ENCODE results near the gene L3MBTL2.
"Not testable (repeated sequence)": the region's sequence is repeated elsewhere in the genome, so short reads cannot be mapped to it uniquely, and the experiment has no call there.

L3MBTL2 gene

GRCh38 chr22:41242396-41243117, 37.4 kb downstream of the L3MBTL2 start:
- no peak for DNase-seq

DNA sequence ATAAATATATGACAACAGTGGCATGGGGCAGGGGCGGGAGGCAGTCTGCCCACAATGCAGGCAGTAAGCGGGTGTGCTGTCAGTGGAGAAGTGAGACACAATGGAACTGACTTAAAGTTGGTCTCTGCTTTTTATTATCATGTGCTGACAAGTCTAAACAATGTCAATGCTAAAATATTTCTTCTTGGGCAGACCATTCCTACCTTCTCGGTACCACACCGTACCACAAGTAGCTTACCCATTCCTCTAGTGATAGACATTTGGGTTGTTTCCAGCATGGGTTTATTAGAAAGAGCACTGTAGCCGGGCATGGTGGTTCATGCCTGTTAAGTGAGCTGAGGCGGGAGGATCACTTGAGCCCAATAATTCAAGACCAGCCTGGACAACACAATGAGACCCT, 38.2 kb downstream of the L3MBTL2 start:
- DNase-seq: no peak

DNA sequence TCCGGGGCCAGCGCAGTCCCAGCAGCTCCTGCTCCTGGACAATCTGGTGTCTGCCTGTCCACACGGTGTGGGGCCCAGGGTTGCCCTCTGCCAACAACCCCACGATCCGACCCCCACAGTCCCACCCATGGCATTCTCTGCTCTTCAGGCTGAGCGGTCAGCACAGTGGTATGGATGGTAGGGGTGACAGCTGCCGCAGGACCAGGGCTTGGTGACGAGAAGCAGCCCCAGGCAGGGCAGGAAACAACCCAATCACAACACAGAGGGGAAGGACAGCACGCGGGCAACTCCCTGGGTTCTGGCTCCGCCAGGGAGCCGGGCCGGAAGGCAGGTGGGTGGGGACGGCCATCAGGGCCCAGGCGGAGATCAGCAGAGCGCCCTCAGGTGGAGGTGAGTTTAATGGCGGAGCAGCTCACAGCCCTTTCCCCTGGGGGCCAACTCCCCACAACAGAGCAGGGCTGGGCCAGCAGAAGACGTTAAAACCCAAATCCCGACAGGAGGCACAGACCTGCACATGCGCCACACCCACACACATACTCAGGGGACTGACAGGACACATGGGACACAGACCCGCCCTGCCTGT, 40.9 kb downstream of the L3MBTL2 start:
- no peak for DNase-seq

DNA sequence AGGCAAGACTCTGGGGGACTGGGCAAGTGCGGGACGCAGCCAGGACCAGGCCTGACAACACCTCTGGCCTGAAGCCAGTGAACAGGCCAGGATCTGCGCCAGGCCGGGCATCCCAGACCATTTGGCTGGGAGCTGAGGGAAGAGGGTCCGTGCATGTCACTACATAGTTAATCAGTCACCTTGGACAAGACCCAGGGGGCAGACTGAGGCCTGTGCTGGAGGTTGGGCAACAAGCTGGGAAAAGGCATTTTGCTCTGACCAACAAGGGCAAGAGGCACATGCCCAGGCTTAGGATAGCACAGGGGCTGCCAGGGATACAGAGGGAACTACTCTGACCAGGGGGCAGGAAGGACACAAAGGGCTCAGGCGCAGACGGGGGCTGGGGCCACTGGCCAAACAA, 42.6 kb downstream of the L3MBTL2 start:
- no peak for DNase-seq

DNA sequence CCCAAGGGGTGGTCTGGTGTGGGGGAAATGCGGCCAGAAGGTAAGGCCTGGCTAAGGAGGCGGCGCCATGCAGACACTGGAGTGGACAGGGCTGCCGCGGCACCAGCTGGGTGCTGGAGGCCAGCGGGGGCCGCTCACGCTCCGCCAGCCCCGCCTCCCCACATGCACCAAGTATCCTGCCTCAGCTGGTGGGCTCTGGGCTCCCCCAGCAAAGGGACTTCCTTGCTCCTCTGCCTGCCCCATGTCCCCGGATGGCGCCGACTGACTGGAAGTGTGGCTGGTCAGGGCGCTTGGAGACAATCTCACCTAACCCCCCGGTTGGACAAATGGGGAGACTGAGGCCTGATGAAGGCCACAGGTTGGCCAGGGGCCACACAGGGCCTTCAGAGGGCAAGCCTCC, 43.2 kb downstream of the L3MBTL2 start:
- no peak for DNase-seq

DNA sequence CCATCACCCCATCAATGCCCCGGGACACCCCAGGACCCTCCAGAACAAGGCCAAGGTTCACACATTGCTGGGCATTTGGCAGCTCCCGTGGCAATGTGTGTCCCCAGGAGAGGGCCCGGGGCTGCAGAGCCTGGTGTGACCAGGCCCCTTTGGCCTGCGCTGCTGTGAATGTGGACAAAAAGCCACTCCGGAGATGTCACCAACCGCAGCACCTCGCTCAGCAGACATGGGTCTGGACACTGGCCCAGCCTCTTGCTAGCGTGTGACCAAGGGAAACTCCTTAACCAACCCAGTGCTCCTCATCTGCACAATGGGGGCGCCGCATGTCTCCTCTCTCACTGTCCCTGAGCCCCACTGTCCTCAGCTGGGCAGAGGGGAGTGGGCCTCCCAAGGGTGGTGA, 43.6 kb downstream of the L3MBTL2 start:
- no peak for DNase-seq

- DNase-seq: no peak
Observed at GRCh38 chr22:41249442-41249841, 44.3 kb downstream of the L3MBTL2 start.

GRCh38 chr22:41250127-41250526, 45.0 kb downstream of the L3MBTL2 start:
- DNase-seq: no peak

GRCh38 chr22:41252365-41252764, 47.3 kb downstream of the L3MBTL2 start:
- DNase-seq: no peak

DNA sequence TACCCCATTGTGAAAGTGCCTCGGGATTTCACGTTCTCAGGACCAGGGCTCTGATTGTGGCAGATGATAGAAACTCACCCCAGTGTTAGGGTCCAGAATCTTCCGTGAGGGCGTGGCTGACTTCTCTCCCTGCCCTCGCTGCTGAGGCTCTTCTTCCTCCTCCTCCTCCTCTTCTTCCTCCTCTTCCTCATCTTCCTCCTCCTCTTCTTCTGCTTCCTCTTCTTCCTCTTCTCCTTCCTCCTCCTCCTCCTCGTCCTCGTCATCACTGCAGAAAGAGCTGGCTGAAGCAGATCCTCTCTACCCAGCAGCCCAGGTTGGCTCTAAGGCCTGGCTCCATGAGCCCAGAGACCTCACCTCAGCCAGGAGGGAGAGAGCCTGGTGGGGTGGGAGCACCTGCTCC, 49.1 kb downstream of the L3MBTL2 start:
- DNase-seq: no peak

- no peak for DNase-seq
Observed at GRCh38 chr22:41256254-41257253, 51.4 kb downstream of the L3MBTL2 start.

DNA sequence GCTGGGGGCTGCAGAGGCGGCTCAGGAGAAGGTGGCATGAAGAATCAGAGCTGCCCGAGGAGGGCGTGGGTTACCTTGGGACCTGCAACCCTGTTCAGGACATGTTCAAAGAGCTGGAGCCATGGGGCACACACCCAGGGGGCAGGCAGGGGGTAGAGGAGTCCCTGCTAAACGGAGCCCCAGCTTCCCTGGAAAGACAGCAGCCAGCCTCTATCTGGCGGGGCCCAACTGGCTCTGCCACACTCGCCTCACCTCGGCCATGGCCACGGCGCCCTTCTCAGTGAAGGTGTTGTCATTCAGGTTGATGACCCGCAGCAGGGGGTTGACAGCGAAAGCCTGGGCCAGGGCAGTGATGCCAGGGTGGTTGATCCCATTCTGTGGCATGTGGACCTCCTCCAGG, 52.6 kb downstream of the L3MBTL2 start:
- no peak for DNase-seq

GRCh38 chr22:41259756-41260155, 54.6 kb downstream of the L3MBTL2 start:
- not testable (repeated sequence) for DNase-seq

DNA sequence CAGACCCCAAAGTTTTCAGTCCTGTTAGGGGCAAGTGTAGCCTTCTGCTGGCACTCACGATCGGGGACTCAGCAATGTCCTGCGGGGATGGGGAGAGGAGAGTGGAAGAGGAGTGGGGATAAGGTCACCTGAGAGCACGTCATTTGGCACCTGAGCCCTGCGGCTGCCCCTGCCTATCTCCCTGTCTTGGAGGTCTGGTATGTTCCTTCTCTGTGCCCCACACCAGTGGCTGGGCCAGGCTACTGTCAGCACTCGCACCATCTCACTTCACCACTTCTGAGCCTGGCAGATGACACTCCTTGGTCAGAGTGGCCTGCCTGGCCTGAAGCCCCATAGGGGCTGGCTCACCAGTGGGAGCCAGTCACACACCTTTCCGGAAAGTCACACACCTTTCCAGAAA, 55.8 kb downstream of the L3MBTL2 start:
- no peak for DNase-seq

DNA sequence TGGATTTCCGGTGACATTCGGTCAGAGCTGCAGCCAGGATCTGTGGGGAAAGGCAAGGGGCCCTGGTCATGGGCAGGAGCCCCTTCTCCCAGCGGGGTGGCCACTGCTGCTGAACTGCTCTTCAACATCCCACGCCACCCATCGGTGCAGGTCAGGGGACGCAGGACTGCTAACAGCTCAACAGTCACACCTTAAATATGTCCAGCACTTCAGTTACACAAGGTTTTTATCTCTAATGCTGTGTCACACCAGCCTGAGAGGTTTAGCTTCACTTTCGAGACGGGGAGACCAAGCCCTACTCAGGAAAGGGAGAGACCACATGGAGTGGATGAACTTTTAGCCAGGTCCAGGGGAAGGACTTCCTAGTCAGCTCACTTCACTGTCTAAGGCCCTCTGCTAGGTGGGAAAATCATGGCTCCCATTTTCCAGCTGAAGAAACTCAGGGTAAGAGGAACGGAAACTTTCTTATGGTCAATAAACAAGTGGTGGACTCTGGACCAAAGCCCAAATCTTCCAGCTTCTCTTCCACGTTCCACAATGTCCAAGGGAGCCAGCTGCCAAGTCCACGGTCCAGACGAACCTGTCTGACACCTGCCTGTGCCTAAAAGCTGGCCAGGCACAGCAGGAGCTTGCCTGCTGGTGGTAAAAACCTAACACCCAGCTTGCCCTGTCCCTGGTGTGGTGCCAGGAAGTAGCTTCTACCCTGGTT, 56.6 kb downstream of the L3MBTL2 start:
- no peak for DNase-seq

DNA sequence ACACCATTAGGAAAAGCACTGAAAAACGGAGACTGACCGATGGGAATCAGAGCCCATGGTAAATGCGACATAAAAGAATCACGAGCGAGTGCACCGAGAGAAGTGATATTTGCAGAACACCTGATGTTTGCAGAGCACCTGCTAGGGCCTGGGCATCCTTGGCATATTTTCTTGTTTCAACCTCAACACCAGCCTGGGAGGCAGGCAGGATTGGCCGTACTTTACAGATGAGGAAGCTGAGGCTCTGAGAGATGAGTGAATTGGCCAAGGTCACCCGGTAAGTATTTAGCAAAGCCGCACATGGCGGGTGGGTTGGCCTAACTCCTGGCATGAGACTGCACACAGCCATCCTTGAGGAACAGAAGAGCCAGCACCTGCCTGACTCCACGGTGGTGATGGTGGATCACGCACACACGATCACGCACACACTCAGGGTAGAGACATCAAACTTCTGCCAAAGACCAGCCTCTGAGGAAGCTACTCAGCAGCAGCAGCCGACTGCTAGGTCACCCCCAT, 57.2 kb downstream of the L3MBTL2 start:
- no peak for DNase-seq

- no peak for DNase-seq
Observed at GRCh38 chr22:41263704-41264103, 58.6 kb downstream of the L3MBTL2 start.

GRCh38 chr22:41264408-41264941, 59.4 kb downstream of the L3MBTL2 start:
- no peak for DNase-seq

- no peak for DNase-seq
Observed at GRCh38 chr22:41267958-41268357, 62.8 kb downstream of the L3MBTL2 start.

DNA sequence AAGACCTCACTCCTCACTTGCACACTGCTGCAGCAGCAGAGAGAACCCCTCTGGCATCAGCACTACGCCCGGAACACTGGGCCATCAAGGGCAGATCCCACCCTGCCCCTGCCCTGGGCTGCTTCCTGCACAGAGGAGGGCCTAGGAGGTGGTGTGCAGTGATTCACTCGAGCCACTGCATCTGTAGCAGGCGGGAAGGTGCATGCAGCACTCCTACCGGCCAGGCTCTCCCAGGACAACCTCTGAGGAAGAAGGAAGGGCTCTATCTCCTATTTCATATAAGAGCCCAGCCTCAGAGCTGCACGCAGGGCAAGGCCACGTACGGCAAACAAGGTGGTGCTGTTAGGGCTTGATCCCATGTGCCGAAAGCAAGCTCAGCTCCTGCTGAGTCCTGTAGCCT, 66.7 kb downstream of the L3MBTL2 start:
- DNase-seq: no peak

DNA sequence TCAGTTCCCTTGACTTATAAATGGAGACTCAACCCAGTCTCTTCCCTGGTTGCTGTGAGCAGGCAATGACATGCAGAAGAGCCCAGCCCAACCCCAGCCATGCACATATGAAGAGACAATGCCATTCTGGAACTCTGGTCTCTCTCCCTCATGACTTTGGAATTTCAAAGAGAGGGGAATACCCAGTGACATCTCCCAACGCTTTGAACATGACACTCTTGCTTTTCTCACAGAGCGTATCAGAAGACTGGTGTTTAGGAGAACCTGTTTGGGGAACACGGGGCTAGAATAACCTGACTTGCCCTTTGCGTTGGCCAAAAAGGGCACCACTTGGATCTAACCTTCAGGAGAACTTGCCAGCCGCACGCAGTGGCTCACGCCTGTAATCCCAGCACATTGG, 68.0 kb downstream of the L3MBTL2 start:
- no peak for DNase-seq

DNA sequence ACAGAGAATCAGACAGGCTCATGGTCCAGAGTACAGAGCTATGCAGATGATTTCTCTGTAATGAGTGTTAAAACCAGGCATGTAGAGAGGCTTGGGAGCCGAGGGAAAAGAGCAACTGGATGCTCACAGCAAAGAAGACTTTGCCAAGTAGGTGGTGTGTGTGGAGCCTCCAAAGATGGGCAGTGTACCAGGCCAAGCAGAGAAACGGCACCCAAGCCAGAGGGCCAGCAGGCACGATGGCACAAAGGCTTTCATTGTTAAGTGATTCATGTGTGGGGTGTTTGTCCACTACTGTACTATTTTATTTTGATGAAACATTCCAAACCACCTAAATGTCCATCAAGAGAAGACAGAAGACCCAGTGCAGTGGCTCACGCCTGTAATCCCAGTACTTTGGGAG, 69.7 kb downstream of the L3MBTL2 start:
- no peak for DNase-seq

DNA sequence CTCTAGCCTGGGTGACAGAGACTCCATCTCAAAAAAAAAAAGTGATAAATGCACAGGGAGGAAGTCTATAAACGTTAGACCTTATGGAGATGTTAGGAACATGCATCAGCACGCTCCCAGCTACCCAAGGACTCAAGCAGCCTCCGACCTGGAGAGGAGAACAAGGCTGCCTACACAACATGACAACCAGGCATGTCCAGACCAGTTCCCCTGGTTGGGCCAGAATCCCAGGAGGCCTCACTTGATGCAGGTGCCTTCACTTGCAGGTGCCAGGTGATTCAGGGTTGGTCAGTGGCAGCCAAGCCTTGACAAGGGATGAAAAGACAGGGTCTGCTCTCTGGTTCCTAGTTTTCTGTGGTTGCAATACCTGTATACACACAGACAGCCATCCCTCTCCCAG, 75.0 kb downstream of the L3MBTL2 start:
- no peak for DNase-seq
